ENCODE data around the gene PRKRA. TPM values are rescaled to one million over a fixed set of nuclear protein-coding genes. Genes with fewer than 3 reads are reported as not detected.

Gene PRKRA
- total RNA-seq, 4 donors from 2014 or later = 91.0 to 125 (median 117) TPM

DNA sequence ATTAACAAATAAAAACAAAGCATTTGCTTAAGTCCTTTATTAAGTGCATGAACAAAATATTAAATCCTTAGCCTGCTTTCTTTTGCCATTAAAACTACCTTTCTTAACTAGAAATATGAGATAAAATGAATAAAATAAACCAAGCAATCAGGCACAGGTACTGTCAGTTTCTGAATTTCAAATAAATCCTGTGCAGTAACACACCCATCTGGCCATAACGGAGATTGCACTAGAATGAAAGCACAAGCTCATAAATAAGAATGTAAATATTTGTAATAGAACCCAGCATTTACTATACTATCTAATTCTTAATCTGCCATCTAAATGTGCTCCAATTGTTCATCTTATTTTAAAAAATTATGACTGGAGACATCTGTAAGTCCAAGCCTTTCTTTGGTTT, 31.9 kb downstream of the PRKRA start:
- intact Hi-C loops (cut with DNase I; ENCODE audit: low total_unique reads) (no loop called here), in situ Hi-C loops (cut with MboI; ENCODE audit: low sequenced_read_pairs in 4 of 4) (no loop called here)
- DNase-seq (no peak), ATAC-seq (no peak)
- Histone ChIP-seq H3K9me3 (no peaks in the 10 kb centered on the region), H3K36me3 (no peaks in the 10 kb centered on the region), H3K27me3 (no peaks in the 10 kb centered on the region), H3K4me1 (peaks cover 8 to 10% of the 10 kb centered on the region in 2 donors), H3K4me3 (no peak overlapping the region), H3K27ac (no peak overlapping the region)
- no peak for TF ChIP-seq POLR2A (IDR thresholded peaks at IDR 0.05)
- TF ChIP-seq, protein P1, sequence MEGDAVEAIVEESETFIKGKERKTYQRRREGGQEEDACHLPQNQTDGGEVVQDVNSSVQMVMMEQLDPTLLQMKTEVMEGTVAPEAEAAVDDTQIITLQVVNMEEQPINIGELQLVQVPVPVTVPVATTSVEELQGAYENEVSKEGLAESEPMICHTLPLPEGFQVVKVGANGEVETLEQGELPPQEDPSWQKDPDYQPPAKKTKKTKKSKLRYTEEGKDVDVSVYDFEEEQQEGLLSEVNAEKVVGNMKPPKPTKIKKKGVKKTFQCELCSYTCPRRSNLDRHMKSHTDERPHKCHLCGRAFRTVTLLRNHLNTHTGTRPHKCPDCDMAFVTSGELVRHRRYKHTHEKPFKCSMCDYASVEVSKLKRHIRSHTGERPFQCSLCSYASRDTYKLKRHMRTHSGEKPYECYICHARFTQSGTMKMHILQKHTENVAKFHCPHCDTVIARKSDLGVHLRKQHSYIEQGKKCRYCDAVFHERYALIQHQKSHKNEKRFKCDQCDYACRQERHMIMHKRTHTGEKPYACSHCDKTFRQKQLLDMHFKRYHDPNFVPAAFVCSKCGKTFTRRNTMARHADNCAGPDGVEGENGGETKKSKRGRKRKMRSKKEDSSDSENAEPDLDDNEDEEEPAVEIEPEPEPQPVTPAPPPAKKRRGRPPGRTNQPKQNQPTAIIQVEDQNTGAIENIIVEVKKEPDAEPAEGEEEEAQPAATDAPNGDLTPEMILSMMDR (IDR thresholded peaks at IDR 0.05 in 4 of 5, conservative IDR thresholded peaks at IDR 0.05 in 1 of 5) = peak in 1 of 5 experiments; percentile 10

GRCh38 chr2:178418426-178418825, 32.5 kb downstream of the PRKRA start:
- Histone ChIP-seq H3K4me3 (no peak overlapping the region), H3K9me3 (no peaks in the 10 kb centered on the region), H3K36me3 (no peaks in the 10 kb centered on the region), H3K4me1 (peaks cover 8 to 14% of the 10 kb centered on the region in 2 donors), H3K27me3 (no peaks in the 10 kb centered on the region), H3K27ac (no peak overlapping the region)
- TF ChIP-seq, protein P1 (IDR thresholded peaks at IDR 0.05 in 4 of 5, conservative IDR thresholded peaks at IDR 0.05 in 1 of 5) = no peak
- TF ChIP-seq POLR2A (IDR thresholded peaks at IDR 0.05) = no peak
- intact Hi-C loops (cut with DNase I; ENCODE audit: low total_unique reads) = no loop called here
- DNase-seq = no peak
- no peak for ATAC-seq
- in situ Hi-C loops (cut with MboI; ENCODE audit: low sequenced_read_pairs in 4 of 4) = no loop called here

DNA sequence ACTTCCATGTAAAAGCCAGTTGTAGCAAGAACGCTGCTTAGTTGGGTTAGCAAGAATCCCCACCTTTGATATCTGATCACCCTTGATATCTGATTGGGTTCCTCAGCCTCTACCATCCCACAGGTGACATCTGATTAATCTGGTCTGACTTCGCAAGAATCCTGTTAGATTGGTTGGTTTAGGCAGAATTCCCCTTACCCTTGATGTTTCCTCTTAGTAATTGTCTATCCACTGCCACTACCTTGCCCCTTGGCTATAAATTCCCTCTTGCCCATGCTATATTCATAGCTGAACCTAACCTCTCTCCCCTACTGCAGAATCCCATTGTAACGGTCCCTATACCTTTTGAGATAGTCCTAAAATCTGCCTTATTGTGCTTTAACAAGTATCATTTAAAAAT, 33.1 kb downstream of the PRKRA start:
- Histone ChIP-seq H3K9me3 (no peaks in the 10 kb centered on the region), H3K27me3 (no peaks in the 10 kb centered on the region), H3K36me3 (no peaks in the 10 kb centered on the region), H3K4me3 (no peak overlapping the region), H3K4me1 (peaks cover 8 to 14% of the 10 kb centered on the region in 2 donors), H3K27ac (no peak overlapping the region)
- TF ChIP-seq, protein P1 (IDR thresholded peaks at IDR 0.05 in 4 of 5, conservative IDR thresholded peaks at IDR 0.05 in 1 of 5) = no peak
- TF ChIP-seq POLR2A (IDR thresholded peaks at IDR 0.05) = no peak
- in situ Hi-C loops (cut with MboI; ENCODE audit: low sequenced_read_pairs in 4 of 4) = no loop called here
- no peak for DNase-seq
- intact Hi-C loops (cut with DNase I; ENCODE audit: low total_unique reads) = no loop called here
- no peak for ATAC-seq

DNA sequence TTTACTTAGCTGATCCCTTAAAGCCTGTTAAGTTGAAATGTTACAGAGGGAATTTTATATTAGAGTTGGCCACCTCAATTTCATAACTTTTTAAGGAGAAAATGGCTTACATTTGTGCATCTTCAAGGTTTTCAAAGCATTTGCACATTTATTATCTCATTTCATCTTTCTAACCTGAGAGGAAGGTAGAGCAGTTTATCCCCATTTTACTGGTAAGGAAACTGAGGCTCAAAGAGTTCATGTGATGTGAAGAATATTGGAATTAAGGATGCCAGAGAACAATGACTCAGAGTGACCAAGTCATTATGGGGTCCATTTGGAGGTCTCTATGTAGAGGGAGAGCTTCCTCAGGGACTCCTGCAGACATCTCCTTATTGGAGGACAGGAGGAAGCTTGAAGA, 35.0 kb downstream of the PRKRA start:
- TF ChIP-seq, protein P1 (IDR thresholded peaks at IDR 0.05 in 4 of 5, conservative IDR thresholded peaks at IDR 0.05 in 1 of 5) = no peak
- TF ChIP-seq POLR2A (IDR thresholded peaks at IDR 0.05) = no peak
- H3K36me3 ChIP-seq = no peaks in the 10 kb centered on the region
- in situ Hi-C loops (cut with MboI; ENCODE audit: low sequenced_read_pairs in 4 of 4) (no loop called here), intact Hi-C loops (cut with DNase I; ENCODE audit: low total_unique reads) (loop anchor here (2.0 kb wide), 2 partner anchors 35 to 283 kb away; partner anchors contain the start of genes PJVK and PRKRA)
- no peak overlapping the region for H3K27ac ChIP-seq
- H3K27me3 ChIP-seq = no peaks in the 10 kb centered on the region
- no peak for ATAC-seq
- DNase-seq = no peak
- H3K9me3 ChIP-seq = no peaks in the 10 kb centered on the region
- no peak overlapping the region for H3K4me3 ChIP-seq
- H3K4me1 ChIP-seq = peaks cover 8 to 14% of the 10 kb centered on the region in 2 donors
